ENCODE results near the gene SRRM4.

The SRRM4 gene

GRCh38 chr12:119071176-119071575 lies 89.8 kb downstream of the SRRM4 start:
- H3K9me3 ChIP-seq (ENCODE audit: control insufficient read depth, low read length): no peaks in the 10 kb centered on the region
- no peaks in the 10 kb centered on the region for H3K79me2 ChIP-seq
- TF ChIP-seq CTCF (IDR thresholded peaks at IDR 0.05): no peak
- H3K9ac ChIP-seq: no peak overlapping the region
- H2AFZ ChIP-seq: no peak overlapping the region
- no peaks in the 10 kb centered on the region for H3K36me3 ChIP-seq (ENCODE audit: control insufficient read depth, insufficient read depth, low read length)
- H3K4me1 ChIP-seq: no peaks in the 10 kb centered on the region
- no peaks in the 10 kb centered on the region for H3K27me3 ChIP-seq (ENCODE audit: control insufficient read depth, insufficient read depth, low read length)
- H3K27ac ChIP-seq: no peak overlapping the region
- no peak overlapping the region for H3K4me3 ChIP-seq (ENCODE audit: low read depth, low read length)
- H3K4me2 ChIP-seq (ENCODE audit: low read length): no peak overlapping the region

- Histone ChIP-seq H3K4me2 (ENCODE audit: low read length) (no peak overlapping the region), H3K9ac (no peak overlapping the region), H3K27me3 (ENCODE audit: control insufficient read depth, insufficient read depth, low read length) (no peaks in the 10 kb centered on the region), H3K4me1 (no peaks in the 10 kb centered on the region), H3K36me3 (ENCODE audit: control insufficient read depth, insufficient read depth, low read length) (no peaks in the 10 kb centered on the region), H3K27ac (no peak overlapping the region), H2AFZ (no peak overlapping the region), H3K4me3 (ENCODE audit: low read depth, low read length) (no peak overlapping the region), H3K9me3 (ENCODE audit: control insufficient read depth, low read length) (no peaks in the 10 kb centered on the region), H3K79me2 (no peaks in the 10 kb centered on the region)
- TF ChIP-seq CTCF (IDR thresholded peaks at IDR 0.05): no peak
Observed at GRCh38 chr12:119071638-119072231, 90.4 kb downstream of the SRRM4 start.

GRCh38 chr12:119072440-119072839 lies 91.1 kb downstream of the SRRM4 start:
- no peaks in the 10 kb centered on the region for H3K36me3 ChIP-seq (ENCODE audit: control insufficient read depth, insufficient read depth, low read length)
- no peak overlapping the region for H2AFZ ChIP-seq
- no peaks in the 10 kb centered on the region for H3K4me1 ChIP-seq
- H3K27me3 ChIP-seq (ENCODE audit: control insufficient read depth, insufficient read depth, low read length): no peaks in the 10 kb centered on the region
- H3K4me2 ChIP-seq (ENCODE audit: low read length): no peak overlapping the region
- H3K4me3 ChIP-seq (ENCODE audit: low read depth, low read length): no peak overlapping the region
- TF ChIP-seq CTCF (IDR thresholded peaks at IDR 0.05): no peak
- no peaks in the 10 kb centered on the region for H3K9me3 ChIP-seq (ENCODE audit: control insufficient read depth, low read length)
- no peak overlapping the region for H3K27ac ChIP-seq
- H3K9ac ChIP-seq: no peak overlapping the region
- H3K79me2 ChIP-seq: no peaks in the 10 kb centered on the region

GRCh38 chr12:119075222-119075787 lies 94.0 kb downstream of the SRRM4 start:
- Histone ChIP-seq H3K4me2 (ENCODE audit: low read length) (no peak overlapping the region), H3K4me3 (ENCODE audit: low read depth, low read length) (no peak overlapping the region), H3K9me3 (ENCODE audit: control insufficient read depth, low read length) (no peaks in the 10 kb centered on the region), H3K27me3 (ENCODE audit: control insufficient read depth, insufficient read depth, low read length) (no peaks in the 10 kb centered on the region), H3K36me3 (ENCODE audit: control insufficient read depth, insufficient read depth, low read length) (no peaks in the 10 kb centered on the region), H3K27ac (no peak overlapping the region), H2AFZ (no peak overlapping the region), H3K4me1 (no peaks in the 10 kb centered on the region), H3K79me2 (no peaks in the 10 kb centered on the region), H3K9ac (no peak overlapping the region)
- TF ChIP-seq CTCF (IDR thresholded peaks at IDR 0.05): no peak

- no peaks in the 10 kb centered on the region for H3K4me1 ChIP-seq
- H3K27ac ChIP-seq: no peak overlapping the region
- H3K4me2 ChIP-seq (ENCODE audit: low read length): no peak overlapping the region
- no peak overlapping the region for H3K9ac ChIP-seq
- TF ChIP-seq CTCF (IDR thresholded peaks at IDR 0.05): no peak
- H3K36me3 ChIP-seq (ENCODE audit: control insufficient read depth, insufficient read depth, low read length): no peaks in the 10 kb centered on the region
- H3K79me2 ChIP-seq: no peaks in the 10 kb centered on the region
- no peak overlapping the region for H2AFZ ChIP-seq
- H3K4me3 ChIP-seq (ENCODE audit: low read depth, low read length): no peak overlapping the region
- no peaks in the 10 kb centered on the region for H3K27me3 ChIP-seq (ENCODE audit: control insufficient read depth, insufficient read depth, low read length)
- no peaks in the 10 kb centered on the region for H3K9me3 ChIP-seq (ENCODE audit: control insufficient read depth, low read length)
Observed at GRCh38 chr12:119075918-119076317, 94.6 kb downstream of the SRRM4 start.

All from parathyroid adenoma (tissue), 2 donors.